ENCODE results near the gene TPR. TPM values are rescaled to one million over a fixed set of nuclear protein-coding genes. Genes with fewer than 3 reads are reported as not detected.

The TPR gene
- total RNA-seq, 2 donors from 2014 or later, result 133 to 151 TPM

Other genes with a start within 250 kb of the TPR start
- 1 to 10 TPM; 1.7 to 8.8 TPM for gene PRG4, start 79.0 kb downstream of the TPR start, total RNA-seq
- 10 to 100 TPM; 15.7 to 17.5 TPM for gene ODR4, start 585 bp upstream of the TPR start, total RNA-seq
- not detected for gene PDC, start 85.9 kb upstream of the TPR start, total RNA-seq

Measured in activated T-cell treated with anti-CD3 and anti-CD28 coated beads, Interleukin-2, amount 50 U/mL, for 72 hours (primary cell).